DND-41 (cell line): ENCODE data around the gene PIK3CB.

Source experiments
- ATAC-seq: fragments of 200-7000 bp; cut with Tn5 transposase; 3 replicates; pipeline ENCODE4 v1.9.1; 2021; ENCODE audit warnings: low read depth; ENCODE audit not compliant: insufficient read depth
- DNase-seq: peaks from one replicate; pipeline ENCODE4 v3.0.0-alpha.2; 2020
- H2AFZ ChIP-seq: 2 replicates; pipeline ENCODE4 v1.6.0; 2012; ENCODE audit warnings: low read depth, low read length
- H3K27ac ChIP-seq: 2 replicates; pipeline ENCODE4 v1.5.1; 2012; ENCODE audit warnings: low read length, inconsistent platforms
- H3K27me3 ChIP-seq: fragments of 200-600 bp; sonication (generic); 2 replicates; pipeline ENCODE4 v1.6.0; 2012; ENCODE audit warnings: low read length, mild to moderate bottlenecking, inconsistent platforms; ENCODE audit not compliant: insufficient read depth, poor library complexity
- H3K36me3 ChIP-seq: 2 replicates; pipeline ENCODE4 v1.5.1; 2012; ENCODE audit warnings: low read length, inconsistent platforms; ENCODE audit not compliant: insufficient read depth
- H3K4me1 ChIP-seq: 2 replicates; pipeline ENCODE4 v1.5.1; 2012; ENCODE audit warnings: mild to moderate bottlenecking, low read length; ENCODE audit not compliant: insufficient read depth
- H3K4me2 ChIP-seq: 2 replicates; pipeline ENCODE4 v1.6.0; 2012; ENCODE audit warnings: mild to moderate bottlenecking, moderate library complexity, low read length, inconsistent platforms; ENCODE audit not compliant: insufficient read depth
- H3K4me3 ChIP-seq, 2 experiments: fragments of 200-600 bp in 1 of 2; shearing (Covaris generic) in 1 of 2; 2 replicates each; pipeline ENCODE4 v1.5.1; 2012 to 2016; ENCODE audit warnings: inconsistent platforms in 2 of 2, low read length in 2 of 2, mild to moderate bottlenecking in 2 of 2, low read depth in 1 of 2, moderate library complexity in 1 of 2
- H3K79me2 ChIP-seq: 2 replicates; pipeline ENCODE4 v1.6.0; 2012; ENCODE audit warnings: low read length, inconsistent platforms; ENCODE audit not compliant: insufficient read depth
- H3K9ac ChIP-seq: 2 replicates; pipeline ENCODE4 v1.6.0; 2012; ENCODE audit warnings: low read depth, mild to moderate bottlenecking, inconsistent platforms, low read length, moderate library complexity
- H3K9me3 ChIP-seq: 2 replicates; pipeline ENCODE4 v1.5.1; 2012; ENCODE audit warnings: low read length, moderate library complexity, mild to moderate bottlenecking, inconsistent platforms; ENCODE audit not compliant: insufficient read depth, severe bottlenecking
- H4K20me1 ChIP-seq: 2 replicates; pipeline ENCODE4 v1.6.0; 2012; ENCODE audit warnings: low read length; ENCODE audit not compliant: insufficient read depth
- CTCF ChIP-seq: IDR thresholded peaks from 2 replicates; pipeline ENCODE4 v1.5.1; 2012; ENCODE audit warnings: borderline replicate concordance, low read length, moderate library complexity, mild to moderate bottlenecking; ENCODE audit not compliant: poor library complexity, severe bottlenecking; ENCODE audit errors: extremely low read depth
- EZH2 ChIP-seq: IDR thresholded peaks from 3 replicates; pipeline ENCODE4 v1.6.1; 2012; ENCODE audit warnings: borderline replicate concordance, low read depth, mild to moderate bottlenecking, moderate library complexity, low read length, inconsistent platforms; ENCODE audit not compliant: severe bottlenecking

Gene PIK3CB

GRCh38 chr3:138769616-138770015, 65.1 kb downstream of the PIK3CB start:
- peaks cover 24% of the 10 kb centered on the region for H3K36me3 ChIP-seq
- no peak overlapping the region for H3K4me2 ChIP-seq
- H3K27me3 ChIP-seq, result no peaks in the 10 kb centered on the region
- H3K4me3 ChIP-seq, result no peak overlapping the region
- H3K27ac ChIP-seq, result no peak overlapping the region
- H3K79me2 ChIP-seq, result peaks cover 2% of the 10 kb centered on the region
- H4K20me1 ChIP-seq, result no peaks in the 10 kb centered on the region
- TF ChIP-seq CTCF, result no peak
- no peak for TF ChIP-seq EZH2
- H3K4me1 ChIP-seq, result no peaks in the 10 kb centered on the region
- H3K9me3 ChIP-seq, result peaks cover 27% of the 10 kb centered on the region
- H3K9ac ChIP-seq, result no peak overlapping the region
- no peak overlapping the region for H2AFZ ChIP-seq
- DNase-seq, result no peak
- no peak for ATAC-seq

GRCh38 chr3:138768946-138769345, 65.8 kb downstream of the PIK3CB start:
- H3K9me3 ChIP-seq, result peaks cover 27% of the 10 kb centered on the region
- ATAC-seq (no peak), DNase-seq (no peak)
- peaks cover 24% of the 10 kb centered on the region for H3K36me3 ChIP-seq
- H2AFZ ChIP-seq, result no peak overlapping the region
- H3K4me2 ChIP-seq, result no peak overlapping the region
- H3K9ac ChIP-seq, result no peak overlapping the region
- no peaks in the 10 kb centered on the region for H4K20me1 ChIP-seq
- H3K27ac ChIP-seq, result no peak overlapping the region
- H3K27me3 ChIP-seq, result no peaks in the 10 kb centered on the region
- no peaks in the 10 kb centered on the region for H3K4me1 ChIP-seq
- peak overlapping the region in 1 of 2 experiments; percentile 23; a peak in 2 of 4 replicates for H3K4me3 ChIP-seq
- TF ChIP-seq CTCF, result no peak
- no peak for TF ChIP-seq EZH2
- no peaks in the 10 kb centered on the region; the same call in 1 of the 2 replicates for H3K79me2 ChIP-seq

GRCh38 chr3:138768125-138768524, 66.6 kb downstream of the PIK3CB start:
- no peak overlapping the region for H3K4me2 ChIP-seq
- H3K79me2 ChIP-seq, result no peaks in the 10 kb centered on the region; the same call in 1 of the 2 replicates
- no peaks in the 10 kb centered on the region for H3K4me1 ChIP-seq
- H3K9me3 ChIP-seq, result peaks cover 27% of the 10 kb centered on the region
- no peaks in the 10 kb centered on the region for H4K20me1 ChIP-seq
- peak; percentile 35; the same call in 2 of the 3 replicates for ATAC-seq
- no peak overlapping the region for H3K9ac ChIP-seq
- no peak for TF ChIP-seq EZH2
- DNase-seq, result peak; percentile 46
- H3K36me3 ChIP-seq, result peaks cover 24% of the 10 kb centered on the region
- H2AFZ ChIP-seq, result no peak overlapping the region
- H3K27me3 ChIP-seq, result no peaks in the 10 kb centered on the region
- H3K27ac ChIP-seq, result no peak overlapping the region
- peak overlapping the region in 1 of 2 experiments; percentile 24; a peak in 1 of 4 replicates for H3K4me3 ChIP-seq

- DNase-seq (no peak), ATAC-seq (no peak)
- Histone ChIP-seq H3K79me2 (no peaks in the 10 kb centered on the region; the same call in 1 of the 2 replicates), H2AFZ (no peak overlapping the region), H3K9me3 (peaks cover 27% of the 10 kb centered on the region), H3K27ac (no peak overlapping the region), H3K4me3 (peak overlapping the region in 1 of 2 experiments; percentile 24; a peak in 1 of 4 replicates), H3K9ac (no peak overlapping the region), H3K4me2 (no peak overlapping the region), H3K4me1 (no peaks in the 10 kb centered on the region), H3K36me3 (peaks cover 24% of the 10 kb centered on the region), H3K27me3 (no peaks in the 10 kb centered on the region), H4K20me1 (no peaks in the 10 kb centered on the region)
- TF ChIP-seq EZH2 (no peak), CTCF (no peak)
These were observed 67.1 kb downstream of the PIK3CB start for GRCh38 chr3:138767498-138768104.
